ENCODE results near the gene TBX21.

Gene TBX21

GRCh38 chr17:47733047-47733673 lies at the start of gene TBX21:
Gene TBX21 (plus strand): TSS chr17:47733236. CDS start chr17:47733455, 219 bp downstream.
- peak; percentile 84 to 93 for DNase-seq (ENCODE audit: low read depth in 2 of 2)

GRCh38 chr17:47684025-47684424 lies 49.0 kb upstream of the TBX21 start:
- no peak for DNase-seq (ENCODE audit: low read depth in 2 of 2)

GRCh38 chr17:47684535-47685193 lies 48.4 kb upstream of the TBX21 start:
- no peak for DNase-seq (ENCODE audit: low read depth in 2 of 2)

- no peak for DNase-seq (ENCODE audit: low read depth in 2 of 2)
Measured at GRCh38 chr17:47685556-47686275, 47.3 kb upstream of the TBX21 start.

- DNase-seq (ENCODE audit: low read depth in 2 of 2) = no peak
Measured at GRCh38 chr17:47686276-47686635, 46.8 kb upstream of the TBX21 start.

- no peak for DNase-seq (ENCODE audit: low read depth in 2 of 2)
Measured at GRCh38 chr17:47686664-47687327, 46.2 kb upstream of the TBX21 start.

GRCh38 chr17:47687328-47687690 lies 45.7 kb upstream of the TBX21 start:
- DNase-seq (ENCODE audit: low read depth in 2 of 2) = no peak

- DNase-seq (ENCODE audit: low read depth in 2 of 2) = no peak
Measured at GRCh38 chr17:47687748-47688147, 45.3 kb upstream of the TBX21 start.

- no peak for DNase-seq (ENCODE audit: low read depth in 2 of 2)
Measured at GRCh38 chr17:47690121-47690520, 42.9 kb upstream of the TBX21 start.

GRCh38 chr17:47692137-47692894 lies 40.7 kb upstream of the TBX21 start:
- DNase-seq (ENCODE audit: low read depth in 2 of 2) = no peak

- no peak for DNase-seq (ENCODE audit: low read depth in 2 of 2)
Measured at GRCh38 chr17:47692895-47693730, 39.9 kb upstream of the TBX21 start.

GRCh38 chr17:47693731-47694580 lies 39.1 kb upstream of the TBX21 start, which contains the start of gene TBKBP1:
Gene TBKBP1 (plus strand): TSS chr17:47694161. CDS start chr17:47696113, 1,952 bp downstream.
- DNase-seq (ENCODE audit: low read depth in 2 of 2) = no peak

GRCh38 chr17:47694581-47695428 lies 38.2 kb upstream of the TBX21 start:
- peak in 1 of 2 experiments; percentile 59 for DNase-seq (ENCODE audit: low read depth in 2 of 2)

GRCh38 chr17:47695429-47696376 lies 37.3 kb upstream of the TBX21 start:
- DNase-seq (ENCODE audit: low read depth in 2 of 2) = no peak

- no peak for DNase-seq (ENCODE audit: low read depth in 2 of 2)
Measured at GRCh38 chr17:47696717-47697642, 36.1 kb upstream of the TBX21 start.

- DNase-seq (ENCODE audit: low read depth in 2 of 2) = no peak
Measured at GRCh38 chr17:47697906-47698711, 34.9 kb upstream of the TBX21 start.

Measured in stimulated activated CD4-positive, alpha-beta T cell treated with anti-CD3 and anti-CD28 coated beads, Interleukin-12 subunit alpha, Interleukin-12 subunit beta, amount 100 ng/mL, for 24 hours (primary cell).